ENCODE data around the gene FSTL5.

- TF ChIP-seq CTCF (IDR thresholded peaks at IDR 0.05; ENCODE audit: insufficient read depth, low read length, poor library complexity, severe bottlenecking) (no peak), EZH2phosphoT487 (conservative IDR thresholded peaks at IDR 0.05; ENCODE audit: low read length) (no peak)
Measured at GRCh38 chr4:161817914-161818313, 345.9 kb downstream of the FSTL5 start.

All from SU-DHL-6 (cell line).